H1 (cell line): ENCODE data around the gene LRP5. TPM values are rescaled to one million over a fixed set of nuclear protein-coding genes. Genes with fewer than 3 reads are reported as not detected.

ENCODE experiments used
- CTCF ChIA-PET: fragments of 300-600 bp; sonication (Branson Sonifier 250); formaldehyde crosslinking; loops from one replicate; lab custom pipeline; 2021; ENCODE audit not compliant: partially characterized antibody; lab: Charles Lee
- POLR2A ChIA-PET: fragments of 300-600 bp; sonication (Branson Sonifier 250); formaldehyde crosslinking; loops from one replicate; lab custom pipeline; 2021; ENCODE audit warnings: inconsistent platforms; ENCODE audit not compliant: partially characterized antibody; lab: Charles Lee
- DNase-seq, 2 experiments: peaks; one replicate each; pipeline versions ENCODE4 v3.0.0 to v3.0.0-alpha.2; 2010 to 2022; ENCODE audit warnings: low spot score in 2 of 2, low read depth in 1 of 2, mixed read lengths in 1 of 2
- FAIRE-seq: peaks from 2 replicates; lab custom pipeline; 2011; peaks lifted over from hg19 to GRCh38; lab: Jason Lieb, UNC
- H2AFZ ChIP-seq: 2 replicates; pipeline ENCODE4 v1.8.1; 2012; ENCODE audit warnings: low read length, inconsistent platforms
- H2AK5ac ChIP-seq: 2 replicates; pipeline ENCODE4 v1.6.1; 2013; ENCODE audit warnings: low read depth, low read length
- H2BK120ac ChIP-seq: replicated peaks from 2 replicates; pipeline ENCODE3; 2013; ENCODE audit warnings: low read depth, low read length, inconsistent platforms
- H2BK12ac ChIP-seq: 2 replicates; pipeline ENCODE4 v1.6.1; 2013; ENCODE audit warnings: low read depth, low read length
- H2BK15ac ChIP-seq: 2 replicates; pipeline ENCODE4 v1.6.1; 2013; ENCODE audit warnings: low read length
- H2BK20ac ChIP-seq: 2 replicates; pipeline ENCODE4 v1.6.1; 2013; ENCODE audit warnings: low read length
- H2BK5ac ChIP-seq: 2 replicates; pipeline ENCODE4 v1.6.1; 2013; ENCODE audit warnings: low read depth, low read length
- H3K14ac ChIP-seq: 2 replicates; pipeline ENCODE4 v1.6.1; 2013; ENCODE audit warnings: inconsistent platforms; ENCODE audit not compliant: insufficient read length
- H3K18ac ChIP-seq: 2 replicates; pipeline ENCODE4 v1.6.1; 2013; ENCODE audit warnings: low read length; ENCODE audit errors: extremely low read depth
- H3K23ac ChIP-seq: 2 replicates; pipeline ENCODE4 v1.6.1; 2013; ENCODE audit warnings: inconsistent platforms; ENCODE audit not compliant: insufficient read length
- H3K23me2 ChIP-seq: 2 replicates; pipeline ENCODE4 v1.6.1; 2013; ENCODE audit warnings: low read depth, low read length
- H3K27ac ChIP-seq: 2 replicates; pipeline ENCODE4 v1.6.1; 2011; ENCODE audit warnings: low read depth, low read length, inconsistent platforms
- H3K27me3 ChIP-seq, 4 experiments: replicated peaks in 1 of 4; 1 replicate in 1 of 4; 2 replicates in 3 of 4; pipeline versions ENCODE4 v1.6.1 to v1.8.1; 2011 to 2013; ENCODE audit warnings: low read length in 3 of 4, mild to moderate bottlenecking in 3 of 4, inconsistent platforms in 2 of 4, mixed read lengths in 2 of 4, moderate library complexity in 1 of 4; ENCODE audit not compliant: control insufficient read depth in 3 of 4, insufficient read depth in 3 of 4; ENCODE audit errors: extremely low read depth in 1 of 4
- H3K36me3 ChIP-seq, 4 experiments: 2 replicates each; pipeline versions ENCODE4 v1.6.1 to v1.8.1; 2011 to 2013; ENCODE audit warnings: mild to moderate bottlenecking in 4 of 4, low read length in 3 of 4, moderate library complexity in 2 of 4, control low read depth in 1 of 4, inconsistent platforms in 1 of 4; ENCODE audit not compliant: insufficient read depth in 4 of 4, control insufficient read depth in 2 of 4
- H3K4ac ChIP-seq: replicated peaks from 2 replicates; pipeline ENCODE3; 2013; ENCODE audit warnings: low read length, low read depth, mixed read lengths, inconsistent platforms; ENCODE audit not compliant: insufficient read length
- H3K4me1 ChIP-seq, 4 experiments: replicated peaks in 1 of 4; 1 replicate in 1 of 4; 2 replicates in 3 of 4; pipeline versions ENCODE4 v1.6.1 to v1.8.1; 2011 to 2013; ENCODE audit warnings: low read length in 3 of 4, inconsistent platforms in 2 of 4, mixed read lengths in 1 of 4; ENCODE audit not compliant: insufficient read depth in 4 of 4, control insufficient read depth in 3 of 4
- H3K4me2 ChIP-seq, 2 experiments: 2 replicates each; pipeline versions ENCODE4 v1.6.1 to v1.8.1; 2011 to 2013; ENCODE audit warnings: low read depth in 2 of 2, low read length in 2 of 2, control low read depth in 1 of 2, inconsistent platforms in 1 of 2, mild to moderate bottlenecking in 1 of 2; ENCODE audit not compliant: insufficient read depth in 1 of 2
- H3K4me3 ChIP-seq, 4 experiments: fragments of 200-600, 300-600 bp in 1 of 4; sonication (generic), shearing (Covaris generic), sonication (Bioruptor Twin) in 1 of 4; 2 replicates each; pipeline versions ENCODE4 v1.5.1 to v1.8.1; 2011 to 2016; ENCODE audit warnings: low read length in 4 of 4, low read depth in 3 of 4, control low read depth in 2 of 4, inconsistent platforms in 2 of 4, mild to moderate bottlenecking in 2 of 4, mixed read lengths in 1 of 4, moderate library complexity in 1 of 4; ENCODE audit not compliant: insufficient read depth in 2 of 4; ENCODE audit errors: extremely low read depth in 1 of 4
- H3K56ac ChIP-seq: replicated peaks from 2 replicates; pipeline ENCODE3; 2013; ENCODE audit warnings: low read depth, mild to moderate bottlenecking, mixed read lengths, low read length, inconsistent platforms; ENCODE audit not compliant: insufficient read length
- H3K79me1 ChIP-seq: 2 replicates; pipeline ENCODE4 v1.6.1; 2013; ENCODE audit warnings: low read depth, low read length, control low read depth
- H3K79me2 ChIP-seq, 2 experiments: 2 replicates each; pipeline versions ENCODE4 v1.6.1 to v1.8.1; 2012 to 2013; ENCODE audit warnings: low read length in 2 of 2, mild to moderate bottlenecking in 2 of 2, inconsistent platforms in 1 of 2; ENCODE audit not compliant: insufficient read depth in 2 of 2, control insufficient read depth in 1 of 2
- H3K9ac ChIP-seq, 4 experiments: replicated peaks in 1 of 4; 1 replicate in 1 of 4; 2 replicates in 3 of 4; pipeline versions ENCODE4 v1.6.1 to v1.8.1; 2011 to 2013; ENCODE audit warnings: low read depth in 3 of 4, low read length in 3 of 4, control low read depth in 2 of 4, mild to moderate bottlenecking in 2 of 4, moderate library complexity in 2 of 4, inconsistent platforms in 1 of 4; ENCODE audit errors: extremely low read depth in 1 of 4
- H3K9me3 ChIP-seq, 2 experiments: 2 replicates each; pipeline versions ENCODE4 v1.6.1 to v1.8.1; 2012 to 2013; ENCODE audit warnings: mild to moderate bottlenecking in 2 of 2, moderate library complexity in 2 of 2, control low read depth in 1 of 2, inconsistent platforms in 1 of 2, low read depth in 1 of 2, low read length in 1 of 2, mixed read lengths in 1 of 2; ENCODE audit not compliant: insufficient read depth in 2 of 2
- H4K20me1 ChIP-seq, 2 experiments: replicated peaks in 1 of 2; 2 replicates each; pipeline versions ENCODE3 to v1.8.1; 2011 to 2013; ENCODE audit warnings: inconsistent platforms in 2 of 2, low read length in 2 of 2, mild to moderate bottlenecking in 1 of 2; ENCODE audit not compliant: insufficient read depth in 2 of 2, control insufficient read depth in 1 of 2
- H4K5ac ChIP-seq: 2 replicates; pipeline ENCODE4 v1.6.1; 2013; ENCODE audit warnings: low read length, low read depth, mixed read lengths, inconsistent platforms; ENCODE audit not compliant: insufficient read length
- H4K8ac ChIP-seq: 2 replicates; pipeline ENCODE4 v1.8.0; 2013; ENCODE audit warnings: mild to moderate bottlenecking, moderate library complexity, low read length, inconsistent platforms; ENCODE audit not compliant: insufficient read depth; ENCODE audit errors: extremely low read depth
- H4K91ac ChIP-seq: replicated peaks from 2 replicates; pipeline ENCODE3; 2013; ENCODE audit warnings: low read length, mixed read lengths, inconsistent platforms; ENCODE audit not compliant: insufficient read length
- CREB1 ChIP-seq: IDR thresholded peaks from 2 replicates; pipeline ENCODE4 v1.6.1; 2012; ENCODE audit warnings: inconsistent platforms
- HDAC2 ChIP-seq, 2 experiments: fragments of 300-600 bp in 1 of 2; sonication (generic) in 1 of 2; IDR thresholded peaks; 2 replicates each; pipeline ENCODE4 v1.6.1; 2011 to 2012; ENCODE audit warnings: low read depth in 2 of 2, low read length in 2 of 2, mild to moderate bottlenecking in 2 of 2, moderate library complexity in 2 of 2, borderline replicate concordance in 1 of 2, inconsistent platforms in 1 of 2
- HDAC6 ChIP-seq: IDR thresholded peaks from one replicate; pipeline ENCODE4 v1.7.1; 2012; ENCODE audit warnings: low read depth, mild to moderate bottlenecking, inconsistent platforms, low read length, moderate library complexity
- JUN ChIP-seq: IDR thresholded peaks from 2 replicates; pipeline ENCODE4 v1.6.1; 2011; ENCODE audit warnings: low read depth, mild to moderate bottlenecking, improper control_type of control experiment, low read length
- JUND ChIP-seq: IDR thresholded peaks from 2 replicates; pipeline ENCODE4 v1.6.1; 2011; ENCODE audit warnings: mild to moderate bottlenecking, improper control_type of control experiment, low read length
- POLR2AphosphoS5 ChIP-seq: IDR thresholded peaks from 2 replicates; pipeline ENCODE4 v1.6.1; 2011; ENCODE audit warnings: low read depth, low read length
- POU5F1 ChIP-seq: IDR thresholded peaks from 2 replicates; pipeline ENCODE4 v1.6.1; 2011; ENCODE audit warnings: low read depth, mild to moderate bottlenecking, low read length, moderate library complexity
- RAD21 ChIP-seq, 2 experiments: IDR thresholded peaks in 1 of 2; conservative IDR thresholded peaks in 1 of 2; 2 replicates each; pipeline ENCODE4 v1.6.1; 2011; ENCODE audit warnings: low read depth in 2 of 2, low read length in 2 of 2, improper control_type of control experiment in 1 of 2, inconsistent platforms in 1 of 2, mild to moderate bottlenecking in 1 of 2, moderate library complexity in 1 of 2
- RNF2 ChIP-seq: fragments of 200-900, 300-1000 bp; sonication (generic); IDR thresholded peaks from 2 replicates; pipeline ENCODE4 v1.7.1; 2016; ENCODE audit warnings: borderline replicate concordance, low read depth, mild to moderate bottlenecking, antibody characterized with exemption, low read length; ENCODE audit not compliant: poor library complexity, severe bottlenecking; ENCODE audit errors: missing control alignments
- SP1 ChIP-seq: IDR thresholded peaks from 2 replicates; pipeline ENCODE4 v1.6.1; 2011; ENCODE audit warnings: low read depth, low read length
- SP4 ChIP-seq: IDR thresholded peaks from 2 replicates; pipeline ENCODE4 v1.6.1; 2012; ENCODE audit warnings: low read length, inconsistent platforms
- SRF ChIP-seq: IDR thresholded peaks from 2 replicates; pipeline ENCODE4 v1.6.1; 2011; ENCODE audit warnings: mild to moderate bottlenecking, low read depth, low read length, moderate library complexity
- SUZ12 ChIP-seq: fragments of 200-600 bp; sonication (generic); IDR thresholded peaks from 2 replicates; pipeline ENCODE4 v1.6.1; 2012; ENCODE audit warnings: mild to moderate bottlenecking, inconsistent platforms, low read length, moderate library complexity, mixed read lengths
- YY1 ChIP-seq: IDR thresholded peaks from 2 replicates; pipeline ENCODE4 v1.6.1; 2011; ENCODE audit warnings: low read depth, mild to moderate bottlenecking, low read length
- WGBS, 2 experiments: shearing (Covaris generic) in 1 of 2; methylation state at CpG; one replicate each; pipeline versions ENCODE4 v1.1.6 to v1.1.7; 2013 to 2015; ENCODE audit warnings: low lambda C conversion rate in 2 of 2, mixed read lengths in 2 of 2, inconsistent platforms in 1 of 2, low coverage in 1 of 2, missing lambda C conversion rate in 1 of 2; ENCODE audit not compliant: insufficient replicate concordance in 2 of 2, insufficient coverage in 1 of 2, insufficient read length in 1 of 2; ENCODE audit errors: extremely low coverage in 1 of 2, missing lambda C conversion rate in 1 of 2; 5-methylcytosine and 5-hydroxymethylcytosine counted together
- polyA plus RNA-seq, 7 experiments: library from polyadenylated mRNA; depleted of rRNA in 3 of 7; stranded (reverse) in 5 of 7; unstranded in 2 of 7; fragments of >200 nt in 5 of 7; fragments of 200-250 nt in 2 of 7; gene quantifications; 1 replicate in 5 of 7; 2 replicates in 1 of 7; 4 replicates in 1 of 7; pipeline versions ENCODE4 v1.2.1 to v1.2.3, GENCODE V29; 2011 to 2013; ENCODE audit warnings: missing spikeins in 2 of 7, mixed read lengths in 2 of 7
- total RNA-seq: library from RNA; stranded (reverse); fragmentation: NEBNext Ultra II Directional; extraction: Animal tissue kit (Norgen Biotek cat#: 25700); gene quantifications from 2 replicates; pipeline ENCODE4 v1.2.1, GENCODE V29; 2021

LRP5 gene
- total and polyA plus RNA-seq, 2 of the 8 experiments (the other 6 are each of a cell fraction or from before 2014, with no cell fraction given), result 19.0 to 38.9 TPM

DNA sequence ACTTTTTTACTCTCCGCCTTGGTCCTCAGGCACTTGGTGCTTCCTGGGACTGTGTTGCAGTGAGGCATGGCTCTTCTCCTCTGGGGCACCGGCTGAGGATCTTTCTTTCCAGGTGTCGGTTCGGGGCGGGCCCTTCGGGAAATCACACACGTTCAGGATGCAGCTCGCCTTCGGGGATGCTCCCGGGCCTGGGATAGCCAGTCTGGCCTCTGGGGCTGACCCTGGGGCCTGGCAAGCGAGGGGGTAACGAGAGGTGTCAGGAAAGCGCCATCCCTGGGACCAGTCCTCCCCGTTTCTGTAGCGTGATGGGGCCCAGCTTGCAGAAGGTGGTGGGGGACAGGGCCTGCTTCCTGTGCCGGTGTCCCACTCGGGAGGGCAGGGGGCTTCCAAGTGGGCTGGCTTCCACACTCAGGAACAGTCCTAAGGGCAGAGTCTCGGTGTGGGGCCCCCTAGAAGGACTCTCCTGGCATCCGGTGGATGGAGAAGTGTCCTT is 53.6 kb downstream of the LRP5 start:
- Histone ChIP-seq H3K14ac (no peak overlapping the region), H2BK12ac (no peak overlapping the region), H3K4me1 (no peaks in the 10 kb centered on the region), H3K79me1 (no peaks in the 10 kb centered on the region; the same call in 1 of the 2 replicates), H3K23ac (no peak overlapping the region), H3K27me3 (no peaks in the 10 kb centered on the region), H3K27ac (no peak overlapping the region), H3K56ac (no peak overlapping the region), H4K20me1 (peaks cover 0 to 2% of the 10 kb centered on the region in 2 experiments), H2BK5ac (no peak overlapping the region), H3K79me2 (no peaks in the 10 kb centered on the region), H3K9ac (no peak overlapping the region), H2BK15ac (no peak overlapping the region), H3K36me3 (0 out of 8 replicates have a peak, but pooled peaks cover 0 to 3% (median 0%) of the 10 kb centered on the region in 4 experiments), H3K4me3 (no peak overlapping the region), H2AK5ac (no peak overlapping the region), H4K91ac (no peak overlapping the region), H3K4ac (no peak overlapping the region), H4K8ac (no peak overlapping the region), H2AFZ (no peak overlapping the region), H3K23me2 (no peaks in the 10 kb centered on the region), H2BK20ac (no peak overlapping the region), H4K5ac (no peak overlapping the region), H3K4me2 (no peak overlapping the region), H2BK120ac (no peak overlapping the region), H3K9me3 (no peaks in the 10 kb centered on the region; a peak in 1 of 4 replicates), H3K18ac (no peak overlapping the region)
- ChIA-PET CTCF (interaction anchor here (0.6 to 1.4 kb wide), 3 partner anchors 17 to 41 kb away, joined by 3 to 4 read pairs (median 3); no protein-coding TSS in a partner anchor), POLR2A (interaction anchor here (1.2 kb wide), 1 partner anchor 96 kb away, joined by 3 read pairs; no protein-coding TSS in a partner anchor)
- FAIRE-seq, result no peak
- 82% methylated on average over 17 of the region's 19 CpGs; no CpG with 5 or more reads in 1 of the 2 experiments for WGBS, 2 experiments
- no peak for DNase-seq
- TF ChIP-seq POU5F1 (no peak), POLR2AphosphoS5 (no peak), SP1 (no peak), RNF2 (no peak), SUZ12 (no peak), SP4 (no peak), RAD21 (IDR thresholded peaks at IDR 0.05 in 1 of 2, conservative IDR thresholded peaks at IDR 0.05 in 1 of 2; ENCODE audit: low read depth in 2 of 2, low read length in 2 of 2) (no peak), SRF (no peak), HDAC2 (IDR thresholded peaks at IDR 0.05; ENCODE audit: borderline replicate concordance in 1 of 2, low read depth in 2 of 2, low read length in 2 of 2) (no peak), HDAC6 (no peak), JUN (no peak), JUND (no peak), CREB1 (no peak), YY1 (no peak)
